Thyroid gland (tissue), 4 donors: ENCODE results near the gene PARD3B.

Experiments used
- CTCF ChIP-seq, 6 experiments: fragments of 200-600 bp in 3 of 6; fragments of 450-650 bp in 3 of 6; sonication (generic) in 3 of 6; IDR thresholded peaks; one replicate each; pipeline ENCODE4 v1.5.1; 2016 to 2019; ENCODE audit warnings: antibody characterized with exemption in 6 of 6, mild to moderate bottlenecking in 2 of 6, inconsistent platforms in 1 of 6, moderate library complexity in 1 of 6
- POLR2A ChIP-seq, 2 donors: fragments of 450-650 bp; IDR thresholded peaks; one replicate each; pipeline ENCODE4 v1.6.1; 2017; ENCODE audit warnings: antibody characterized with exemption in 2 of 2, mild to moderate bottlenecking in 2 of 2, moderate library complexity in 1 of 2

GRCh38 chr2:204988836-204989235 lies 443.6 kb downstream of the PARD3B start:
- TF ChIP-seq CTCF (IDR thresholded peaks at IDR 0.05) (no peak), POLR2A (IDR thresholded peaks at IDR 0.05) (no peak)
